AG04449 (cell line): ENCODE data around the gene TMEM150A.

ENCODE experiments used
- CTCF ChIA-PET: fragments of 350-600 bp; formaldehyde crosslinking; extraction: SDS; loops from one replicate; lab custom pipeline; 2021; ENCODE audit warnings: antibody characterized with exemption; lab: Yijun Ruan, JAX
- POLR2A ChIA-PET: fragments of 400-600, 350-600 bp; formaldehyde crosslinking; extraction: SDS; loops from one replicate; lab custom pipeline; 2020; ENCODE audit warnings: antibody characterized with exemption, inconsistent platforms; lab: Yijun Ruan, JAX
- DNase-seq: peaks from one replicate; pipeline ENCODE4 v3.0.0-alpha.2; 2010; ENCODE audit warnings: low read depth, low spot score
- H3K4me3 ChIP-seq: 2 replicates; pipeline ENCODE4 v1.5.1; 2011; ENCODE audit warnings: low read depth, mild to moderate bottlenecking, control low read depth, low read length
- TF ChIP-seq, protein P1 (sequence below): IDR thresholded peaks from one replicate; pipeline ENCODE4 v1.5.1; 2011; ENCODE audit warnings: mild to moderate bottlenecking, moderate library complexity, low read length, control low read depth, inconsistent platforms; ENCODE audit not compliant: insufficient read depth; ENCODE audit errors: missing control alignments

The TMEM150A gene

GRCh38 chr2:85583667-85584353 lies 18.7 kb downstream of the TMEM150A start:
- H3K4me3 ChIP-seq = peak overlapping the region; percentile 60

GRCh38 chr2:85582492-85582891 lies 20.0 kb downstream of the TMEM150A start:
- H3K4me3 ChIP-seq = no peak overlapping the region
- ChIA-PET CTCF (no interaction called here), POLR2A (no interaction called here)
- TF ChIP-seq, protein P1, sequence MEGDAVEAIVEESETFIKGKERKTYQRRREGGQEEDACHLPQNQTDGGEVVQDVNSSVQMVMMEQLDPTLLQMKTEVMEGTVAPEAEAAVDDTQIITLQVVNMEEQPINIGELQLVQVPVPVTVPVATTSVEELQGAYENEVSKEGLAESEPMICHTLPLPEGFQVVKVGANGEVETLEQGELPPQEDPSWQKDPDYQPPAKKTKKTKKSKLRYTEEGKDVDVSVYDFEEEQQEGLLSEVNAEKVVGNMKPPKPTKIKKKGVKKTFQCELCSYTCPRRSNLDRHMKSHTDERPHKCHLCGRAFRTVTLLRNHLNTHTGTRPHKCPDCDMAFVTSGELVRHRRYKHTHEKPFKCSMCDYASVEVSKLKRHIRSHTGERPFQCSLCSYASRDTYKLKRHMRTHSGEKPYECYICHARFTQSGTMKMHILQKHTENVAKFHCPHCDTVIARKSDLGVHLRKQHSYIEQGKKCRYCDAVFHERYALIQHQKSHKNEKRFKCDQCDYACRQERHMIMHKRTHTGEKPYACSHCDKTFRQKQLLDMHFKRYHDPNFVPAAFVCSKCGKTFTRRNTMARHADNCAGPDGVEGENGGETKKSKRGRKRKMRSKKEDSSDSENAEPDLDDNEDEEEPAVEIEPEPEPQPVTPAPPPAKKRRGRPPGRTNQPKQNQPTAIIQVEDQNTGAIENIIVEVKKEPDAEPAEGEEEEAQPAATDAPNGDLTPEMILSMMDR = no peak
- DNase-seq = no peak

More at GRCh38 chr2:85583667-85584353, 18.7 kb downstream of the TMEM150A start:
- TF ChIP-seq, protein P1 = no peak
- ChIA-PET POLR2A (no interaction called here), CTCF (interaction anchor here (1.7 to 2.3 kb wide), 2 partner anchors 32 to 164 kb away, joined by 5 to 8 read pairs; no protein-coding TSS in a partner anchor)
- DNase-seq = no peak

GRCh38 chr2:85580206-85580605 lies 22.3 kb downstream of the TMEM150A start:
- ChIA-PET CTCF (interaction anchor here (1.0 to 1.1 kb wide), 2 partner anchors 14 to 160 kb away, joined by 3 read pairs; no protein-coding TSS in a partner anchor), POLR2A (interaction anchor here (1.5 kb wide), 1 partner anchor 42 kb away, joined by 4 read pairs; no protein-coding TSS in a partner anchor)
- no peak overlapping the region for H3K4me3 ChIP-seq
- no peak for DNase-seq
- TF ChIP-seq, protein P1 = no peak

DNA sequence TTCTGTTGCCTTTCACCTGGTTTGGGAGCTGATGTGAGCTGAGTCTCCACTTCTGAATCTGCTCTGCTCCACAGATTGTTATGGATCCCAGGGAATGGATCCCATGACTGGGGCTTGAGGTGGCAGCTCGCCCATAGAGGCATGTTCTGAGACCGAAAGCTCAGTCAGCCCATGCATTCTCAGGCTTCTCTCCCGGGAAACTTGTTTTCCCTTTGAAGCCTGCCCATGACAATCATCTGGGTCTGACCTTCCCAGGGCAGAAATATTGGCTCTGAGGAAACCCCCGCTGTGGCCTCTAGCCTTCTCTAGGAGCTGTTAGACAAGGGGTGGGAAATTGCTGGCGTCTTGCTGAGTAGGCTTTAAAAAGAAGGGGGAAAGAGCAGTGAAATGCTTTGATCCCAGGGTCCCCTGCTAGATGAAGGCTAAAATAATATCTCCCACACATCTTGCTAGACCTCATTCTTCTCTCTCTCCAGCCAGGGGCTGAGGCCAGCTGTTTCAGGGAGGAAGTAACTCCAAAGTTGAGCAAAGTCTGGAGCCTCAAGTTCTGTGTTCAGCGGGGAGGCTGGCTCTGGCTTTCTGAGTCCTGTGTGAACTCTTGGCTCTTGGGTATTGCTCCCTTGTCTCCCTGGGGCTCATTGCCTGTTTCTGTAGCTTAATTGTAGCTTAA lies 23.1 kb downstream of the TMEM150A start:
- TF ChIP-seq, protein P1 = no peak
- CTCF ChIA-PET = interaction anchor here (1.0 to 1.1 kb wide), 2 partner anchors 15 to 160 kb away, joined by 3 read pairs; no protein-coding TSS in a partner anchor
- H3K4me3 ChIP-seq = no peak overlapping the region
- POLR2A ChIA-PET = no interaction called here
- DNase-seq = no peak

- DNase-seq = no peak
- POLR2A ChIA-PET = no interaction called here
- TF ChIP-seq, protein P1 = no peak
- H3K4me3 ChIP-seq = no peak overlapping the region
- CTCF ChIA-PET = interaction anchor here (1.0 to 1.2 kb wide), 2 partner anchors 16 to 17 kb away, joined by 3 to 4 read pairs; partner anchors contain the start of gene RNF181
Observed at GRCh38 chr2:85578243-85579180, 24.0 kb downstream of the TMEM150A start.
